HEK293 (cell line): ENCODE data around the gene NSD1.

Source experiments
- CTCF ChIA-PET: fragments of 350-600 bp; formaldehyde crosslinking; extraction: SDS; loops from one replicate; lab custom pipeline; 2021; ENCODE audit warnings: antibody characterized with exemption; lab: Yijun Ruan, JAX
- POLR2A ChIA-PET: fragments of 300-600 bp; formaldehyde crosslinking; extraction: SDS; loops from one replicate; lab custom pipeline; 2020; ENCODE audit warnings: antibody characterized with exemption, inconsistent platforms; lab: Yijun Ruan, JAX
- H3K27ac ChIP-seq: fragments of 200-500 bp; sonication (Bioruptor generic); 2 replicates; pipeline ENCODE4 v1.5.1; 2014; ENCODE audit warnings: low read depth, low read length, control low read depth, inconsistent platforms; ENCODE audit errors: extremely low read depth
- H3K36me3 ChIP-seq, 2 experiments: fragments of 200-500 bp in 1 of 2; sonication (Bioruptor generic) in 1 of 2; 1 replicate in 1 of 2; 2 replicates in 1 of 2; pipeline ENCODE4 v1.5.1; 2014 to 2017; ENCODE audit warnings: inconsistent platforms in 2 of 2, low read length in 2 of 2; ENCODE audit not compliant: control insufficient read depth in 2 of 2, insufficient read depth in 1 of 2
- H3K4me1 ChIP-seq: fragments of 200-500 bp; sonication (Bioruptor generic); 2 replicates; pipeline ENCODE4 v1.5.1; 2014; ENCODE audit warnings: mild to moderate bottlenecking, low read length, inconsistent platforms; ENCODE audit not compliant: control insufficient read depth, insufficient read depth
- H3K4me3 ChIP-seq: 2 replicates; pipeline ENCODE4 v1.5.1; 2011; ENCODE audit warnings: low read depth, mild to moderate bottlenecking, control low read depth, low read length, moderate library complexity
- H3K9me3 ChIP-seq: fragments of 200-500 bp; sonication (Bioruptor generic); 2 replicates; pipeline ENCODE4 v1.5.1; 2014; ENCODE audit warnings: low read depth, low read length, inconsistent platforms; ENCODE audit not compliant: control insufficient read depth, insufficient read depth
- BCL11B ChIP-seq: fragments of 450-650 bp; formaldehyde crosslinking; IDR thresholded peaks from 2 replicates; pipeline ENCODE4 v1.5.1; 2016; ENCODE audit warnings: low read depth, missing biosample characterization, missing genetic modification characterization
- CTCF ChIP-seq: fragments of 450-650 bp; formaldehyde crosslinking; IDR thresholded peaks from 2 replicates; pipeline ENCODE4 v1.5.1; 2016; ENCODE audit warnings: missing biosample characterization, missing genetic modification characterization
- KLF8 ChIP-seq: fragments of 450-650 bp; formaldehyde crosslinking; IDR thresholded peaks from 2 replicates; pipeline ENCODE4 v1.5.1; 2016; ENCODE audit warnings: missing biosample characterization, missing genetic modification characterization
- SP7 ChIP-seq: fragments of 450-650 bp; formaldehyde crosslinking; IDR thresholded peaks from 2 replicates; pipeline ENCODE4 v1.5.1; 2016; ENCODE audit warnings: missing biosample characterization, missing genetic modification characterization
- TSHZ1 ChIP-seq: fragments of 450-650 bp; formaldehyde crosslinking; IDR thresholded peaks from 2 replicates; pipeline ENCODE4 v1.5.1; 2016; ENCODE audit warnings: missing biosample characterization, missing genetic modification characterization, borderline replicate concordance
- ZBTB11 ChIP-seq: fragments of 450-650 bp; formaldehyde crosslinking; conservative IDR thresholded peaks from 2 replicates; pipeline ENCODE4 v1.5.1; 2016; ENCODE audit warnings: low read depth, missing biosample characterization, missing genetic modification characterization
- ZBTB8A ChIP-seq: fragments of 450-650 bp; formaldehyde crosslinking; IDR thresholded peaks from 2 replicates; pipeline ENCODE4 v1.5.1; 2016; ENCODE audit warnings: missing biosample characterization, missing genetic modification characterization
- ZNF132 ChIP-seq: fragments of 450-650 bp; formaldehyde crosslinking; IDR thresholded peaks from 2 replicates; pipeline ENCODE4 v1.5.1; 2017; ENCODE audit warnings: missing biosample characterization, missing genetic modification characterization, borderline replicate concordance
- ZNF133 ChIP-seq: fragments of 450-650 bp; formaldehyde crosslinking; IDR thresholded peaks from 2 replicates; pipeline ENCODE4 v1.5.1; 2016; ENCODE audit warnings: missing biosample characterization, missing genetic modification characterization
- ZNF211 ChIP-seq: fragments of 450-650 bp; formaldehyde crosslinking; IDR thresholded peaks from 2 replicates; pipeline ENCODE4 v1.5.1; 2016; ENCODE audit warnings: low read depth, missing biosample characterization, missing genetic modification characterization
- ZNF514 ChIP-seq: fragments of 450-650 bp; formaldehyde crosslinking; IDR thresholded peaks from 2 replicates; pipeline ENCODE4 v1.5.1; 2016; ENCODE audit warnings: missing biosample characterization, missing genetic modification characterization
- ZNF626 ChIP-seq: fragments of 450-650 bp; sonication (Bioruptor Pico); formaldehyde crosslinking; IDR thresholded peaks from 2 replicates; pipeline ENCODE4 v1.5.1; 2018; ENCODE audit warnings: missing biosample characterization, missing genetic modification characterization, inconsistent platforms
- ZNF768 ChIP-seq: fragments of 450-650 bp; formaldehyde crosslinking; IDR thresholded peaks from 2 replicates; pipeline ENCODE4 v1.5.1; 2018; ENCODE audit warnings: missing biosample characterization, mild to moderate bottlenecking, missing genetic modification characterization
- ZNF777 ChIP-seq: fragments of 450-650 bp; formaldehyde crosslinking; IDR thresholded peaks from 2 replicates; pipeline ENCODE4 v1.5.1; 2017; ENCODE audit warnings: missing biosample characterization, missing genetic modification characterization, borderline replicate concordance
- ZNF837 ChIP-seq: fragments of 450-650 bp; formaldehyde crosslinking; IDR thresholded peaks from 2 replicates; pipeline ENCODE4 v1.5.1; 2016; ENCODE audit warnings: missing biosample characterization, missing genetic modification characterization
- ZSCAN23 ChIP-seq: fragments of 450-650 bp; formaldehyde crosslinking; IDR thresholded peaks from 2 replicates; pipeline ENCODE4 v1.5.1; 2016; ENCODE audit warnings: missing biosample characterization, missing genetic modification characterization
- ZXDB ChIP-seq: fragments of 450-650 bp; formaldehyde crosslinking; IDR thresholded peaks from 2 replicates; pipeline ENCODE4 v1.5.1; 2016; ENCODE audit warnings: missing biosample characterization, missing genetic modification characterization
- TF ChIP-seq, protein P1 (sequence below): fragments of 450-650 bp; formaldehyde crosslinking; IDR thresholded peaks from 2 replicates; pipeline ENCODE4 v1.5.0; 2017; ENCODE audit warnings: missing biosample characterization, missing genetic modification characterization, borderline replicate concordance
- TF ChIP-seq, protein P2 (sequence below): fragments of 450-650 bp; formaldehyde crosslinking; IDR thresholded peaks from 2 replicates; pipeline ENCODE4 v1.5.1; 2016; ENCODE audit warnings: missing biosample characterization, missing genetic modification characterization

NSD1 gene

DNA sequence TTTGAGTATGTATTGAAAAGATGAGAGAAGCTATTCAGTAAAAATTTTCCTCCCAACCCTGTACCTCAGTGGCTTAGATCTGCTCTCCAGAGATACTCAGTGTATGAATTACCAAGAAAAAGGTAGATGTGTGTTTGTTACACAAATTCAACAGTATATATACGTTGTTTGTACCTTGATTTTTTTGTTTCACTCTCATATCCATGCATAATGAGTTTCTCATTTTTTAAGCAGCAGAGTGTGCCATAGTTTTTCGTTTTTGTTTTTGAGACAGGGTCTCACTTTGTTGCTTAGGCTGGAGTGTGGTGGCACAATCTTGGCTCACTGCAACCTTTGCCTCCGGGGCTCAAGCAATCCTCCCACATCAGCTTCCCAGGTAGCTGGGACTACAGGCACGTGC, 92.2 kb downstream of the NSD1 start:
- H3K9me3 ChIP-seq = no peaks in the 10 kb centered on the region
- POLR2A ChIA-PET = no interaction called here
- H3K4me1 ChIP-seq = no peaks in the 10 kb centered on the region
- no peak overlapping the region for H3K27ac ChIP-seq
- no peak for TF ChIP-seq ZXDB (tag by site-specific recombination)
- TF ChIP-seq ZNF133 (tag by site-specific recombination) = peak; percentile 95
- no peak overlapping the region for H3K4me3 ChIP-seq
- CTCF ChIA-PET = no interaction called here
- peaks cover 10 to 35% of the 10 kb centered on the region in 2 experiments; a peak in 2 of 3 replicates for H3K36me3 ChIP-seq

GRCh38 chr5:177226860-177227259, 93.3 kb downstream of the NSD1 start:
- Histone ChIP-seq H3K27ac (no peak overlapping the region), H3K4me3 (no peak overlapping the region), H3K4me1 (no peaks in the 10 kb centered on the region; the same call in none of the 2 replicates), H3K36me3 (peaks cover 10 to 39% of the 10 kb centered on the region in 2 experiments; a peak in 2 of 3 replicates), H3K9me3 (no peaks in the 10 kb centered on the region)
- ChIA-PET POLR2A (no interaction called here), CTCF (interaction anchor here (0.7 to 1.0 kb wide), 2 partner anchors 23 to 113 kb away, joined by 3 to 4 read pairs; no protein-coding TSS in a partner anchor)
- TF ChIP-seq ZNF777 (tag by site-specific recombination) = no peak
- TF ChIP-seq ZNF837 = no peak
- TF ChIP-seq ZSCAN23 (tag by site-specific recombination) = no peak
- no peak for TF ChIP-seq ZNF768
- no peak for TF ChIP-seq ZNF626 (tag by site-specific recombination)
- TF ChIP-seq BCL11B (tag by site-specific recombination) = no peak
- no peak for TF ChIP-seq CTCF
- TF ChIP-seq ZBTB11 = no peak
- TF ChIP-seq KLF8 (tag by site-specific recombination) = no peak
- no peak for TF ChIP-seq SP7 (tag by site-specific recombination)
- TF ChIP-seq ZNF211 (tag by site-specific recombination) = no peak
- no peak for TF ChIP-seq TSHZ1 (tag by site-specific recombination)
- TF ChIP-seq, protein P1, sequence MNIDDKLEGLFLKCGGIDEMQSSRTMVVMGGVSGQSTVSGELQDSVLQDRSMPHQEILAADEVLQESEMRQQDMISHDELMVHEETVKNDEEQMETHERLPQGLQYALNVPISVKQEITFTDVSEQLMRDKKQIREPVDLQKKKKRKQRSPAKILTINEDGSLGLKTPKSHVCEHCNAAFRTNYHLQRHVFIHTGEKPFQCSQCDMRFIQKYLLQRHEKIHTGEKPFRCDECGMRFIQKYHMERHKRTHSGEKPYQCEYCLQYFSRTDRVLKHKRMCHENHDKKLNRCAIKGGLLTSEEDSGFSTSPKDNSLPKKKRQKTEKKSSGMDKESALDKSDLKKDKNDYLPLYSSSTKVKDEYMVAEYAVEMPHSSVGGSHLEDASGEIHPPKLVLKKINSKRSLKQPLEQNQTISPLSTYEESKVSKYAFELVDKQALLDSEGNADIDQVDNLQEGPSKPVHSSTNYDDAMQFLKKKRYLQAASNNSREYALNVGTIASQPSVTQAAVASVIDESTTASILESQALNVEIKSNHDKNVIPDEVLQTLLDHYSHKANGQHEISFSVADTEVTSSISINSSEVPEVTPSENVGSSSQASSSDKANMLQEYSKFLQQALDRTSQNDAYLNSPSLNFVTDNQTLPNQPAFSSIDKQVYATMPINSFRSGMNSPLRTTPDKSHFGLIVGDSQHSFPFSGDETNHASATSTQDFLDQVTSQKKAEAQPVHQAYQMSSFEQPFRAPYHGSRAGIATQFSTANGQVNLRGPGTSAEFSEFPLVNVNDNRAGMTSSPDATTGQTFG (tag by site-specific recombination) = no peak
- TF ChIP-seq ZBTB8A (tag by site-specific recombination) = no peak
- no peak for TF ChIP-seq ZNF132
- TF ChIP-seq, protein P2, sequence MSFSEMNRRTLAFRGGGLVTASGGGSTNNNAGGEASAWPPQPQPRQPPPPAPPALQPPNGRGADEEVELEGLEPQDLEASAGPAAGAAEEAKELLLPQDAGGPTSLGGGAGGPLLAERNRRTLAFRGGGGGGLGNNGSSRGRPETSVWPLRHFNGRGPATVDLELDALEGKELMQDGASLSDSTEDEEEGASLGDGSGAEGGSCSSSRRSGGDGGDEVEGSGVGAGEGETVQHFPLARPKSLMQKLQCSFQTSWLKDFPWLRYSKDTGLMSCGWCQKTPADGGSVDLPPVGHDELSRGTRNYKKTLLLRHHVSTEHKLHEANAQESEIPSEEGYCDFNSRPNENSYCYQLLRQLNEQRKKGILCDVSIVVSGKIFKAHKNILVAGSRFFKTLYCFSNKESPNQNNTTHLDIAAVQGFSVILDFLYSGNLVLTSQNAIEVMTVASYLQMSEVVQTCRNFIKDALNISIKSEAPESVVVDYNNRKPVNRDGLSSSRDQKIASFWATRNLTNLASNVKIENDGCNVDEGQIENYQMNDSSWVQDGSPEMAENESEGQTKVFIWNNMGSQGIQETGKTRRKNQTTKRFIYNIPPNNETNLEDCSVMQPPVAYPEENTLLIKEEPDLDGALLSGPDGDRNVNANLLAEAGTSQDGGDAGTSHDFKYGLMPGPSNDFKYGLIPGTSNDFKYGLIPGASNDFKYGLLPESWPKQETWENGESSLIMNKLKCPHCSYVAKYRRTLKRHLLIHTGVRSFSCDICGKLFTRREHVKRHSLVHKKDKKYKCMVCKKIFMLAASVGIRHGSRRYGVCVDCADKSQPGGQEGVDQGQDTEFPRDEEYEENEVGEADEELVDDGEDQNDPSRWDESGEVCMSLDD (tag by site-specific recombination) = no peak
- TF ChIP-seq ZNF514 (tag by site-specific recombination) = no peak
